C4-2B (cell line): ENCODE data around the gene BUD13.
A peak's percentile ranks its signal among the peaks of the same experiment; 100 is the strongest.

Experiments used
- H3K27ac ChIP-seq: fragments of 450-650 bp; 2 replicates; pipeline ENCODE4 v1.5.1; 2017
- CTCF ChIP-seq: fragments of 450-650 bp; conservative IDR thresholded peaks from 2 replicates; pipeline ENCODE4 v1.5.1; 2017; ENCODE audit warnings: mild to moderate bottlenecking
- ZFX ChIP-seq: fragments of 450-650 bp; IDR thresholded peaks from 2 replicates; pipeline ENCODE4 v1.6.1; 2017

The BUD13 gene

GRCh38 chr11:116742104-116742503 lies 30.7 kb downstream of the BUD13 start:
- H3K27ac ChIP-seq: no peak overlapping the region

GRCh38 chr11:116740741-116741140 lies 32.0 kb downstream of the BUD13 start:
- TF ChIP-seq ZFX (no peak), CTCF (no peak)

More at GRCh38 chr11:116742104-116742503, 30.7 kb downstream of the BUD13 start:
- TF ChIP-seq CTCF: no peak
- TF ChIP-seq ZFX: no peak

GRCh38 chr11:116738975-116739374 lies 33.8 kb downstream of the BUD13 start:
- no peak overlapping the region for H3K27ac ChIP-seq
- TF ChIP-seq CTCF (no peak), ZFX (no peak)

More at GRCh38 chr11:116740741-116741140, 32.0 kb downstream of the BUD13 start:
- H3K27ac ChIP-seq: no peak overlapping the region

- TF ChIP-seq ZFX: no peak
- TF ChIP-seq CTCF: no peak
- H3K27ac ChIP-seq: no peak overlapping the region
Measured at GRCh38 chr11:116736763-116737162, 36.0 kb downstream of the BUD13 start.

- H3K27ac ChIP-seq: no peak overlapping the region
- no peak for TF ChIP-seq ZFX
- TF ChIP-seq CTCF: no peak
Measured at GRCh38 chr11:116733969-116734508, 38.7 kb downstream of the BUD13 start.

GRCh38 chr11:116733043-116733755 lies 39.6 kb downstream of the BUD13 start:
- no peak overlapping the region for H3K27ac ChIP-seq
- TF ChIP-seq ZFX (no peak), CTCF (peak; percentile 74)

- H3K27ac ChIP-seq: no peak overlapping the region
- TF ChIP-seq ZFX (no peak), CTCF (peak; percentile 91)
Measured at GRCh38 chr11:116732271-116733042, 40.3 kb downstream of the BUD13 start.
